ENCODE results near the gene MSI2. TPM values are rescaled to one million over a fixed set of nuclear protein-coding genes. Genes with fewer than 3 reads are reported as not detected.
"Not testable (repeated sequence)": the region's sequence is repeated elsewhere in the genome, so short reads cannot be mapped to it uniquely, and the experiment has no call there.

Gene MSI2
- total RNA-seq, 1 donor from 2014 or later, result 60.6 TPM

- H3K9me3 Mint-ChIP-seq (ENCODE audit: unreplicated experiment), result no peaks in the 10 kb centered on the region
- DNase-seq (ENCODE audit: low spot score), result no peak
- H3K36me3 Mint-ChIP-seq (ENCODE audit: low read depth, unreplicated experiment), result no peaks in the 10 kb centered on the region
- peaks cover 5% of the 10 kb centered on the region for H3K27me3 Mint-ChIP-seq (ENCODE audit: unreplicated experiment)
- H3K4me1 Mint-ChIP-seq (ENCODE audit: unreplicated experiment), result peaks cover 8% of the 10 kb centered on the region
- H3K27ac Mint-ChIP-seq (ENCODE audit: unreplicated experiment), result no peak overlapping the region
- TF ChIP-seq CTCF (IDR thresholded peaks at IDR 0.05; ENCODE audit: unreplicated experiment), result no peak
- H3K4me3 Mint-ChIP-seq (ENCODE audit: unreplicated experiment), result no peak overlapping the region
Measured at GRCh38 chr17:57496382-57496781, 240.1 kb downstream of the MSI2 start.

- no peak overlapping the region for H3K4me3 Mint-ChIP-seq (ENCODE audit: unreplicated experiment)
- peaks cover 5% of the 10 kb centered on the region for H3K27me3 Mint-ChIP-seq (ENCODE audit: unreplicated experiment)
- no peak for TF ChIP-seq CTCF (IDR thresholded peaks at IDR 0.05; ENCODE audit: unreplicated experiment)
- H3K36me3 Mint-ChIP-seq (ENCODE audit: low read depth, unreplicated experiment), result no peaks in the 10 kb centered on the region
- peaks cover 8% of the 10 kb centered on the region for H3K4me1 Mint-ChIP-seq (ENCODE audit: unreplicated experiment)
- DNase-seq (ENCODE audit: low spot score), result no peak
- no peaks in the 10 kb centered on the region for H3K9me3 Mint-ChIP-seq (ENCODE audit: unreplicated experiment)
- no peak overlapping the region for H3K27ac Mint-ChIP-seq (ENCODE audit: unreplicated experiment)
Measured at GRCh38 chr17:57498443-57498842, 242.1 kb downstream of the MSI2 start.

GRCh38 chr17:57499221-57499620 lies 242.9 kb downstream of the MSI2 start:
- H3K36me3 Mint-ChIP-seq (ENCODE audit: low read depth, unreplicated experiment), result not testable (repeated sequence)

GRCh38 chr17:57499648-57500049 lies 243.3 kb downstream of the MSI2 start:
- TF ChIP-seq CTCF (IDR thresholded peaks at IDR 0.05; ENCODE audit: unreplicated experiment), result no peak
- Mint-ChIP-seq H3K27ac (ENCODE audit: unreplicated experiment) (no peak overlapping the region), H3K9me3 (ENCODE audit: unreplicated experiment) (no peaks in the 10 kb centered on the region), H3K36me3 (ENCODE audit: low read depth, unreplicated experiment) (no peaks in the 10 kb centered on the region), H3K27me3 (ENCODE audit: unreplicated experiment) (peaks cover 5% of the 10 kb centered on the region), H3K4me1 (ENCODE audit: unreplicated experiment) (peaks cover 8% of the 10 kb centered on the region), H3K4me3 (ENCODE audit: unreplicated experiment) (no peak overlapping the region)
- no peak for DNase-seq (ENCODE audit: low spot score)

More at GRCh38 chr17:57499221-57499620, 242.9 kb downstream of the MSI2 start:
- not testable (repeated sequence) for H3K4me1 Mint-ChIP-seq (ENCODE audit: unreplicated experiment); H3K4me3 Mint-ChIP-seq (ENCODE audit: unreplicated experiment); H3K9me3 Mint-ChIP-seq (ENCODE audit: unreplicated experiment); H3K27ac Mint-ChIP-seq (ENCODE audit: unreplicated experiment); DNase-seq (ENCODE audit: low spot score); H3K27me3 Mint-ChIP-seq (ENCODE audit: unreplicated experiment)

- no peak overlapping the region for H3K4me3 Mint-ChIP-seq (ENCODE audit: unreplicated experiment)
- DNase-seq (ENCODE audit: low spot score), result no peak
- no peaks in the 10 kb centered on the region for H3K36me3 Mint-ChIP-seq (ENCODE audit: low read depth, unreplicated experiment)
- no peaks in the 10 kb centered on the region for H3K9me3 Mint-ChIP-seq (ENCODE audit: unreplicated experiment)
- TF ChIP-seq CTCF (IDR thresholded peaks at IDR 0.05; ENCODE audit: unreplicated experiment), result no peak
- H3K27me3 Mint-ChIP-seq (ENCODE audit: unreplicated experiment), result peaks cover 5% of the 10 kb centered on the region
- no peak overlapping the region for H3K27ac Mint-ChIP-seq (ENCODE audit: unreplicated experiment)
- peaks cover 8% of the 10 kb centered on the region for H3K4me1 Mint-ChIP-seq (ENCODE audit: unreplicated experiment)
Measured at GRCh38 chr17:57501016-57501415, 244.7 kb downstream of the MSI2 start.

- no peaks in the 10 kb centered on the region for H3K9me3 Mint-ChIP-seq (ENCODE audit: unreplicated experiment)
- no peak overlapping the region for H3K27ac Mint-ChIP-seq (ENCODE audit: unreplicated experiment)
- peaks cover 3% of the 10 kb centered on the region for H3K4me1 Mint-ChIP-seq (ENCODE audit: unreplicated experiment)
- H3K27me3 Mint-ChIP-seq (ENCODE audit: unreplicated experiment), result peaks cover 5% of the 10 kb centered on the region
- H3K4me3 Mint-ChIP-seq (ENCODE audit: unreplicated experiment), result no peak overlapping the region
- TF ChIP-seq CTCF (IDR thresholded peaks at IDR 0.05; ENCODE audit: unreplicated experiment), result no peak
- no peaks in the 10 kb centered on the region for H3K36me3 Mint-ChIP-seq (ENCODE audit: low read depth, unreplicated experiment)
- no peak for DNase-seq (ENCODE audit: low spot score)
Measured at GRCh38 chr17:57502022-57502421, 245.7 kb downstream of the MSI2 start.

Measured in endothelial cell (in vitro differentiated cells).